HFFc6 (cell line): ENCODE data around the gene F7. TPM values are rescaled to one million over a fixed set of nuclear protein-coding genes. Genes with fewer than 3 reads are reported as not detected.

ENCODE experiments used
- DNase-seq: peaks from one replicate; pipeline ENCODE4 v3.0.0-alpha.2; 2018
- H3K27ac Mint-ChIP-seq: 2 replicates; pipeline ENCODE4 v1.8.0; 2020; ENCODE audit warnings: mild to moderate bottlenecking, mixed read lengths
- H3K27me3 Mint-ChIP-seq: 2 replicates; pipeline ENCODE4 v1.8.0; 2021; ENCODE audit warnings: mild to moderate bottlenecking, moderate library complexity, mixed read lengths; ENCODE audit not compliant: insufficient read depth
- H3K36me3 Mint-ChIP-seq: 2 replicates; pipeline ENCODE4 v1.8.0; 2021; ENCODE audit warnings: low read depth, mixed read lengths
- H3K4me1 Mint-ChIP-seq: 2 replicates; pipeline ENCODE4 v1.8.0; 2020; ENCODE audit warnings: low read depth, mixed read lengths
- H3K4me3 Mint-ChIP-seq: 2 replicates; pipeline ENCODE4 v1.8.0; 2020; ENCODE audit warnings: mild to moderate bottlenecking, moderate library complexity, mixed read lengths
- H3K9me3 Mint-ChIP-seq: 2 replicates; pipeline ENCODE4 v1.8.0; 2020; ENCODE audit warnings: mild to moderate bottlenecking, mixed read lengths
- total RNA-seq, 6 experiments: library from RNA; stranded (reverse); fragmentation: NEBNext Ultra II Directional; extraction: Animal tissue kit (Norgen Biotek cat#: 25700); gene quantifications; 2 replicates in 1 of 6; 3 replicates in 5 of 6; pipeline ENCODE4 v1.2.3, GENCODE V29; 2021
- TF ChIP-seq, protein P1 (sequence below): fragments of 200-600 bp; sonication (generic); IDR thresholded peaks from 2 replicates; pipeline ENCODE4 v1.5.0; 2021; ENCODE audit warnings: antibody characterized with exemption, mild to moderate bottlenecking

F7 gene
- total RNA-seq, 6 experiments from 2014 or later: not detected

DNA sequence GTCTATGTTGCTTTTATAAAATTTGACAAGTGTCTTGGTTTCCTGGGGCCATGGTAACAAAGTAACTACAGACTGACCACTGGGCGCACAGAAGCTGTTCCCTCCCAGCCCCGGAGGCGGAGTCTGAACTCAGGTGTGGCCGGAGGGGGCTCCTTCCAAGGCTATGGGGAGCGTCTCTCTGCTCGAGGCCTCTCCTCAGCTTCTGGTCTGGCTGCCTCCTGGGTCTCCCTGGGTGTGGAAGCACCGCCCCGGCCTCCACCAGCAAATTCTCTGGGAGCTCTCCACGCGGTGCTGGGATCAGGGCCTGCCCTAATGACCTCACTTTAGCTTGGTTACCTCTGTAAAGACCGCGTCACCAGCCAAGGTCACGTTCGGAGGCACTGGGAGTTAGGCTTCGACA, 45.7 kb upstream of the F7 start:
- Mint-ChIP-seq H3K4me1 (peaks cover 14% of the 10 kb centered on the region), H3K36me3 (no peaks in the 10 kb centered on the region), H3K9me3 (no peaks in the 10 kb centered on the region; the same call in 1 of the 2 replicates), H3K4me3 (no peak overlapping the region), H3K27me3 (peaks cover 4% of the 10 kb centered on the region), H3K27ac (no peak overlapping the region)
- DNase-seq: no peak
- TF ChIP-seq, protein P1, sequence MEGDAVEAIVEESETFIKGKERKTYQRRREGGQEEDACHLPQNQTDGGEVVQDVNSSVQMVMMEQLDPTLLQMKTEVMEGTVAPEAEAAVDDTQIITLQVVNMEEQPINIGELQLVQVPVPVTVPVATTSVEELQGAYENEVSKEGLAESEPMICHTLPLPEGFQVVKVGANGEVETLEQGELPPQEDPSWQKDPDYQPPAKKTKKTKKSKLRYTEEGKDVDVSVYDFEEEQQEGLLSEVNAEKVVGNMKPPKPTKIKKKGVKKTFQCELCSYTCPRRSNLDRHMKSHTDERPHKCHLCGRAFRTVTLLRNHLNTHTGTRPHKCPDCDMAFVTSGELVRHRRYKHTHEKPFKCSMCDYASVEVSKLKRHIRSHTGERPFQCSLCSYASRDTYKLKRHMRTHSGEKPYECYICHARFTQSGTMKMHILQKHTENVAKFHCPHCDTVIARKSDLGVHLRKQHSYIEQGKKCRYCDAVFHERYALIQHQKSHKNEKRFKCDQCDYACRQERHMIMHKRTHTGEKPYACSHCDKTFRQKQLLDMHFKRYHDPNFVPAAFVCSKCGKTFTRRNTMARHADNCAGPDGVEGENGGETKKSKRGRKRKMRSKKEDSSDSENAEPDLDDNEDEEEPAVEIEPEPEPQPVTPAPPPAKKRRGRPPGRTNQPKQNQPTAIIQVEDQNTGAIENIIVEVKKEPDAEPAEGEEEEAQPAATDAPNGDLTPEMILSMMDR: no peak

DNA sequence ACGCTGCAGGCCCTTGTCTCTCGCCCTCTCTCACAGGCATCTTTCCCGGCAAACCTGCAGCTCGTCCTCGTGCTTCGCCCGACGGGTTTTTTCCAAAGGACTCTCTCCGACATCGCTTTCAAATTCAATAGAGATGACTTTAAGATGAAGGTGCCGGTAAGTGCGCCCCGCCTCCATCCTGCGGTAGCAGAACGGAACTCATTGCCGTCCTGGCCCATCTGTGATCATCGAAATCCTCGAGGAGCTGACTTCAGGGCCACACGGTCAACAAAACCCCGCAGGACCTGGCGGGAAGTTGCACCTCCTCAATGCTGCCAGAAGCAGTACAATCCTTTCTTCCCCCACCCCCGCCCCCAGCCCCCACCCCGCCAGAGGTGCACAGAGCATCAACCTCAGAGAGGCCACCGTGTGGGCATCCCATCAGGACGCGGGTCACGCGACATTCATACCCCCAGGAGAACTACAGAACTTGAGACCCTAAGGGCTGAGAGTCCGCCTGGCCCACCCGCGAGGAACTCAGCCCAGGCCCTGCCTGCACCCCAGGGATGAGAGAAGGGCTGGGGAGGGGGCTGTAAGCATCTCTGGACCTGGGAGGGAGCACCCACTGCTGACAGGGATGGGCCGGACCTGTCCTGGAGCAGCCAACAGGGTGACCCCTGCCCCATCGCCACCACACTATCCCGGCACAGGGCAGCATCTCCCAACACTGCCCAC, 44.9 kb upstream of the F7 start:
- DNase-seq: no peak
- TF ChIP-seq, protein P1: no peak
- Mint-ChIP-seq H3K9me3 (no peaks in the 10 kb centered on the region; the same call in 1 of the 2 replicates), H3K4me1 (peaks cover 9% of the 10 kb centered on the region), H3K27ac (no peak overlapping the region), H3K27me3 (peaks cover 10% of the 10 kb centered on the region), H3K4me3 (no peak overlapping the region), H3K36me3 (no peaks in the 10 kb centered on the region)

DNA sequence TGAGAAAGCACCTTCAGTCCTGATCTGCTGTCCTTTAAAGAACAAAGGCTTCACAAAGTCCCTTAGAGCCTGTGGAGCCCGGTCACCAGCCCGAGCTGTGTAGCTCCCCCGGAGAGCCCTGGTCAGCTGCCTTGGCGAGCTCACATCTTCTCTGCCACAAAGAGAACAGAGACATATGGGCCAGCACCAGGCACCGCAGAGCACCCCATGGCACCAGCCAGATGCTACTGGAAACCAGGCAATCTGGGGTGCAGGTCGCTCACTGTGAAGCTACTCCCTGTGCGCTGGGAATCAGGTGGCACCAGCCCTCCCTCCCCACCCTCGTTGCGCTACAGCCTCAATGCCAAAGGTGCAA, 44.3 kb upstream of the F7 start:
- Mint-ChIP-seq H3K27me3 (peaks cover 13% of the 10 kb centered on the region), H3K36me3 (no peaks in the 10 kb centered on the region), H3K27ac (no peak overlapping the region), H3K4me3 (no peak overlapping the region), H3K4me1 (peaks cover 7% of the 10 kb centered on the region), H3K9me3 (no peaks in the 10 kb centered on the region; the same call in 1 of the 2 replicates)
- no peak for DNase-seq
- TF ChIP-seq, protein P1: no peak

DNA sequence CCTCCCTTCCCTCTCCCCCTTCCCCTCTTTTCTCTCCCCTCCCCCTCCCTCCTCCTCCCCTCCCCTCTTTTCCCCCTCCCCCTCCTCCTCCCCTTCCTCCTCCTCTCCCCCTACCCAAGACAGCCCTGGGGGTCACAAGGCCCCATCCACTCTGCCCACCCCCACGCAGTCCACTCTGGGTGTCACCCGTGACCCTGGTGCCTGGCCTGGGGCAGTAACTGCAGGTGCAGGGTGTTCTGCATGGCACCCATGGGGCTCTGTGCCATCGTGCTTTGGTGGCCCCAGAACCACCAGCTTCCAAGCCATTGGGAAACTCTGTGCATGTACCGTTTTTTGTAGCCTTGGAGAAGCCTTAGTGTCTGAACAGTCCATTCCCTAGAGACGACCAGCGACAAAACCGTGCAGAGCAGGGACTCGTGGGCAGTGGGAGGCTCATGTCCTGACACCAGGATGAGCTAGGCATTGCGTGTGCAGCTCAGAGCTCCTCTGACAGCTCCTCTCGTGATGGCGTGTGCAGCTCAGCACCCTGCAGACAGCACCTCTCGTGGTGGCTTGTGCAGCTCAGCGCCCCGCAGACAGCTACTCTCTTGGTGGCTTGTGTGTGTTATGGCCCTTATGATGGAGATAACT, 43.7 kb upstream of the F7 start:
- Mint-ChIP-seq H3K27ac (no peak overlapping the region), H3K9me3 (no peaks in the 10 kb centered on the region; the same call in 1 of the 2 replicates), H3K36me3 (no peaks in the 10 kb centered on the region), H3K4me1 (peaks cover 7% of the 10 kb centered on the region), H3K4me3 (no peak overlapping the region), H3K27me3 (peaks cover 15% of the 10 kb centered on the region)
- TF ChIP-seq, protein P1: no peak
- no peak for DNase-seq

DNA sequence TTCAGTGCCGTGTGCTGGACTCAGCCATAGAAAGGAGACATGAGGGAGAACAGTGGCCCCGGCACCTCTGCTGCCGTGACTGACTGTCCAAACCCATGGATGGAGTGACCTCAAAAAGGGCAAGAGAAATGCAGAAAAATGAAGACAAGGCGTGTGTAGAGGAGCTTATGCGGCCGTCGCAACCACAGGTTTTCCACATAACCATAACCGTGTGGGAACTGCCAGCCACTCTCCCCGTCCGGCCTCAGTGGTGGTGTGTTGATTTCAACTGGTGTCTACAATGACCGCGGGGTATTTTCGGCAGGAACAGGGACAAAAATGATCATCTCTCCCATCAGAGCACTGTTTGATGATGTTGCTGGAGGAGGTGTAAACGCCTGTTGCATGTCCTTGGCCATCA, 42.9 kb upstream of the F7 start:
- no peak overlapping the region for H3K4me3 Mint-ChIP-seq
- TF ChIP-seq, protein P1: no peak
- H3K27me3 Mint-ChIP-seq: peaks cover 15% of the 10 kb centered on the region
- H3K36me3 Mint-ChIP-seq: no peaks in the 10 kb centered on the region
- H3K9me3 Mint-ChIP-seq: no peaks in the 10 kb centered on the region; the same call in 1 of the 2 replicates
- DNase-seq: no peak
- H3K27ac Mint-ChIP-seq: no peak overlapping the region
- H3K4me1 Mint-ChIP-seq: peaks cover 7% of the 10 kb centered on the region
